ENCODE measurements around the gene TEX26.

GRCh38 chr13:30983431-30983830 is 51.0 kb downstream of the TEX26 start:
- TF ChIP-seq ZNF362 (tag by site-specific recombination; IDR thresholded peaks at IDR 0.05) (no peak), ZBTB11 (tag by site-specific recombination; conservative IDR thresholded peaks at IDR 0.05; ENCODE audit: low read depth) (no peak), ZNF175 (tag by site-specific recombination; IDR thresholded peaks at IDR 0.05) (no peak), CTCF (tag by site-specific recombination; IDR thresholded peaks at IDR 0.05) (no peak), ZSCAN30 (tag by site-specific recombination; IDR thresholded peaks at IDR 0.05) (no peak), ZNF274 (IDR thresholded peaks at IDR 0.05; ENCODE audit: low read length) (no peak), ZNF274 (tag by site-specific recombination; IDR thresholded peaks at IDR 0.05; ENCODE audit: borderline replicate concordance) (no peak), HOXD13 (CRISPR knock-in tag; IDR thresholded peaks at IDR 0.05; ENCODE audit: borderline replicate concordance) (no peak), PRDM4 (tag by site-specific recombination; IDR thresholded peaks at IDR 0.05) (no peak), REST (tag by site-specific recombination; IDR thresholded peaks at IDR 0.05) (no peak)
